NT2/D1 (cell line): ENCODE results near the gene TRIM68.

ENCODE experiments used
- YY1 ChIP-seq: IDR thresholded peaks from 2 replicates; pipeline ENCODE4 v1.6.1; 2011; ENCODE audit not compliant: insufficient read length, insufficient read depth
- ZNF274 ChIP-seq: IDR thresholded peaks from 2 replicates; pipeline ENCODE4 v1.6.1; 2011; ENCODE audit warnings: mild to moderate bottlenecking, low read depth, low read length

DNA sequence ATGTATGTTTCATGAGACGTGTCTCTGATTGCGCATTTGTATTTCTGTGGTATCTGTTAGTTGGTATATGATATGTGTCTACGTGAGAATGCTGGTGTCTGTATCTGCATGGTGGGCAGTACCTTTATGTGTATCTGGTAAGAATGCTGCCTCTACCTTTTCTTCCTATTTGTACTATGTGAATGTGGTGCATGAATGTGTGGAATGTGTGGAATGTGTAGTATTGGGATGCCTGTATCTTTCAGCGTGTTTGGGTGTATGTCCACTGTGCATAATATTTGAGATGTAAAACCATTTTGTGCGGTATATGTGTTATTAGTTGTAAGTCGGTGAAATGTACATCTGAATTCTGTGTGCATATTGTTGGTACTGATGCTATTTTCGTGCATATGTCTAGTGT is 33.5 kb upstream of the TRIM68 start:
- TF ChIP-seq YY1 (no peak), ZNF274 (no peak)
